GM15510 (cell line): ENCODE data around the gene USP21.

ENCODE experiments used
- POLR2A ChIP-seq: IDR thresholded peaks from 3 replicates; pipeline ENCODE4 v1.6.1; 2011; ENCODE audit warnings: borderline replicate concordance; ENCODE audit not compliant: insufficient read length; ENCODE audit errors: extremely low read depth

USP21 gene

DNA sequence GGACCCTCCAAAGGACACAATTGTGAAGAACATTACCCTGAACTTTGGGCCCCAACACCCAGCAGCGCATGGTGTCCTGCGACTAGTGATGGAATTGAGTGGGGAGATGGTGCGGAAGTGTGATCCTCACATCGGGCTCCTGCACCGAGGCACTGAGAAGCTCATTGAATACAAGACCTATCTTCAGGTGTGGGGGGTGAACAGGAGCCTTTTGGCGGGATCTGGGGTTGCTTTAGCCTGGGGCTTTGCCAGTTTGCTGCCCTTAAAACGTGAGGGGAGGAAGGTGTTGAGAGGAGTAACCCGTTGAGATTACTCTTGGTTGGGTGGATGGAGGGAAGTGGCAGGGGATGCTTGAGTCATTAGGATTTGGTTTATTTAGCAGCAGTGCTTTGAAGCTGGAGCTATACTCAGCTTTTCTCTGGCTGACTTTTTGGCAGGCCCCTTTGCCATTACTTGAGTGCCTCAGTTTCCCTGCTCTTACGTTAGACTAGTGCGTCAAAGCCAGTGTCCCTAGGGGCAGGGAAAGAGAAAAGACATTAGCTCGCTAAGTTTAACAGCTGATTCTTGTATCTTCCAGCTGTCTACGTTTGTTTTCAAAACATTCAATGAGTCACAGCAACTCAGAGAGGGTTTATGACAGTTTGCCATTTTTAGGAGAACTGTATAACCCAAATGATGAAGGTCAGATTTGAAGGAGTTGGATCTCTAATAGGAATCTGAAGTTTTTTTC lies 47.3 kb downstream of the USP21 start:
- no peak for TF ChIP-seq POLR2A

DNA sequence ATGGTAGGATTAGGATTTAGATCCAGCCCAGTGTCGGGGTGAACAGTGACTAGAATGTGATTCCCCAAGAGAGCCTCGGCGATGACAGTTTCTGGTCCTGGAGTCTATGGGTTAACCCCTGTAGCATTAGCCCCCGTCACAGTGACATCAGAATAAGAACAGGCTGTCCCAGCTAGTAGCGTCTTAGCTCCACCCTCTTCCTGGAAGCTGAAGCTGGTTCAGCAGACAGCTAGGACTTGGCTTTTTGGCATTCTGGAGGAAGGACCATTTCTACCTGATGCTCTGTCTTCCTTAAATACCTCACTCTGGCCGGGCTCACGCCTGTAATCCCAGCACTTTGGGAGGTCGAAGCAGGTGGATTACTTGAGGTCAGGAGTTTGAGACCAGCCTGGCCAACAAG lies 47.9 kb downstream of the USP21 start:
- no peak for TF ChIP-seq POLR2A

DNA sequence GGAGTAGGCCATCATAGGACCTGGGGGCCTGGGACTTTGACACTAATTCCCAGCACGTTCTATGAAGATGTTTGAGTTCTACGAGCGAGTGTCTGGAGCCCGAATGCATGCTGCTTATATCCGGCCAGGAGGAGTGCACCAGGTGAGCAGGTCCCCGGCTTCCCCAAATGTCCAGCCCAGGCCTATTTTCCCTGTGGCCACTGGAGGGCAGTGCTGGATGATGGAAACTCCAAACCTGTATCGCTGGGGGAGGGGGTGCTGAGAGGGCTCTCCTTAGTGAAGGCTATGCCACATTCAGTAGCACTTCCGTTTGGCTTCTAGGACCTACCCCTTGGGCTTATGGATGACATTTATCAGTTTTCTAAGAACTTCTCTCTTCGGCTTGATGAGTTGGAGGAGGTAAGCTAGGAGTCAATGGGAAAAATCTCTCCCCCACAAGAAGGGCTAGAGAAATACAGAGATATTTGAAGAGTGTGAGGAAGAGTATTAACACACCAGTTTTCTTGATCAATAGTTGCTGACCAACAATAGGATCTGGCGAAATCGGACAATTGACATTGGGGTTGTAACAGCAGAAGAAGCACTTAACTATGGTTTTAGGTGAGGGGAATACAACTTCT lies 50.6 kb downstream of the USP21 start:
- no peak for TF ChIP-seq POLR2A

DNA sequence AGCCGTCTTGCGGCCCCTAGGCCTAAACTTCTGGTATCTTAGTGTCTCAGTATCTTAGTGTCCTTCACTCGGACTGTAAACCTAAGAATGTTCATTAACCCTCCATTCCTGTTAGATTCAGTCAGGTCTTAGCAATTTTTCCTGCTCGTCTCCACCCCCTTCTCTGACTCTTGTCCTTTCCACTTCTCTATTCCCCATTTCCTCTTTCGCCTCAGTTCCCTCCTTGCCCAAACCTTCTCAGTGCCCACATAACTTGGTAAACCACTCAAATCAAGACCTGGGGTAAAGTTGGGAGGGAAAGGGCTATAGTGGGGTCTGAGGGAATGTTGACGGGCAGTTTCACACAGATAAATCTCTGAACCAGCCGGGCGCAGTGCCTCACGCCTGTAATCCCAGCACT lies 55.1 kb downstream of the USP21 start:
- no peak for TF ChIP-seq POLR2A

DNA sequence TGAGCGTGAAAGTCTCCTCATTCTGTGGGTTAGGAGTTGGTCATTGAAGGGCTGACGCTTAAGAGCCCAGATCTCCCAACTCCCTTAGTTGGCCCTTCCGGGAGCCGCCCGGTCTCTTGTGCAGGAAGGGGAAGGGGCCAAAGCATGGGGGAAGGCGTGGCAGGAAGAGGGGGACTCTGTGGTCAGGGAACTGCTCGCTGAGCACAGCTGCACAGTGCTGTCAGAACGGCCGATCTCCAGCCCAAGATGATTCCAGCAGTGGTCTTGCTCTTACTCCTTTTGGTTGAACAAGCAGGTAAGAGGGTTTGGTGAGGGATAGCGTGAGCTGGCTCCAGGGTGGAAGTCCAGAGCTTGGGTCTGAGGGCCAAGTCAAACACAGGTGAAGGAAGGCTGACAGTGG lies 55.8 kb downstream of the USP21 start, which contains the start of gene FCER1G:
Gene FCER1G, plus strand, starts transcription at position 220 of the 400 bp plus-strand sequence. Its CDS starts 27 bp downstream, at position 247.
- TF ChIP-seq POLR2A = no peak
